HG02870 (cell line): Measurements from ENCODE around the gene CMTM3.
"Not testable (repeated sequence)": the region's sequence is repeated elsewhere in the genome, so short reads cannot be mapped to it uniquely, and the experiment has no call there.

Experiments
- ATAC-seq: cut with Tn5 transposase; IDR thresholded peaks from one replicate; pipeline ENCODE4 v1.9.1; 2021; ENCODE audit warnings: mild to moderate bottlenecking, moderate library complexity; ENCODE audit not compliant: unreplicated experiment

Gene CMTM3

DNA sequence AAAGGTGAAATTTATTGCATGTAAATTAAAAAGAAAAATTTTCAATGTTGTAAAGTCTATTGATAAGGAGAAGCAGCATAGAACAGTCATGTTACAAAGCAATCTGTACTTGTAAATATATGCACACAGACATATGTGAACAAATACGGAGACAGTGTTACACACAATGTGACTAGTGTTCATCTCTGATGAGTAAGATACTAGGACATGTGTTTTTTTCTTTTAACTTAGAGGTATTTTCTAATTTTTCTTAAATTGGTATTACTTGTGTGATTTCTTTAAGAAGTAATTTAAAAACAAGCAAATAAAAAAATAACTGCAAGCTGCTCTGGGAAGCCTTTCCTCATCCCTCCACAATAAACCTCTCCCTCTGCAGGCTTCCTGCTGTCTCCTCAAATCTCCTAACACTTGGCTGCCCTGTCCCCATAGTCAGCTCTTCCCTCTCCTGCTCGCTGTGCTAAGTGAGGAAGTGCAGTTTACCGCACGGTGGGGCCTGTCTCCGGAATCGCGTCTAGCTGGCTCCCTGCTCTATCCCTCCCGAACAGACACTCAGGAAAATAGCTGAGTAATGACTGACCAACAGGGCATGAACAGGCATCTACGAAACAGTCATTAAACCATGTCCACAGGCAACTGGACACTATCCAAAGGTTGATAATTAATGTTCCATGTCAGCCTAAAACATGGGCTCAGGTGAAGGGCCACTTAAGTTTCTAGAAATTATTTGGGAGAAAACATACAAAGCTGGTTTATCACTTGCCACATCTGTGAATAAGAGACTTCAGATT is 56.1 kb downstream of the CMTM3 start:
- ATAC-seq: no peak

DNA sequence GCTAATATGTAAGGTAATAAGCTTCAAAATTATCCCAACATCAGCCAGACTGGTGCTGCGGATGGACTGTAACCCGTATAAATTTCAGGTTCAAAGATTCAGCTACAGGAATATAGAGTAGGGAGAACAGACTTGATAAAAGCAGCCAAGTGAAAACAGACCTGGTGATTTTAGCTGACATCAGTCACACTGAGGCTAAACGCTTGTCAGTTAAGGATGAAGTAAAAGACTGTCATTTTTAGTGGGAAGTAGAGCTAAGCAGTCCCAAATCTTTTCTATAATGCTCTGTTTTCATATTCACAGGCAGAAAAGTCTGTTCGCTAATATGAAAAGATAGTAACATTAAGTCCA is 56.7 kb downstream of the CMTM3 start:
- ATAC-seq: no peak

DNA sequence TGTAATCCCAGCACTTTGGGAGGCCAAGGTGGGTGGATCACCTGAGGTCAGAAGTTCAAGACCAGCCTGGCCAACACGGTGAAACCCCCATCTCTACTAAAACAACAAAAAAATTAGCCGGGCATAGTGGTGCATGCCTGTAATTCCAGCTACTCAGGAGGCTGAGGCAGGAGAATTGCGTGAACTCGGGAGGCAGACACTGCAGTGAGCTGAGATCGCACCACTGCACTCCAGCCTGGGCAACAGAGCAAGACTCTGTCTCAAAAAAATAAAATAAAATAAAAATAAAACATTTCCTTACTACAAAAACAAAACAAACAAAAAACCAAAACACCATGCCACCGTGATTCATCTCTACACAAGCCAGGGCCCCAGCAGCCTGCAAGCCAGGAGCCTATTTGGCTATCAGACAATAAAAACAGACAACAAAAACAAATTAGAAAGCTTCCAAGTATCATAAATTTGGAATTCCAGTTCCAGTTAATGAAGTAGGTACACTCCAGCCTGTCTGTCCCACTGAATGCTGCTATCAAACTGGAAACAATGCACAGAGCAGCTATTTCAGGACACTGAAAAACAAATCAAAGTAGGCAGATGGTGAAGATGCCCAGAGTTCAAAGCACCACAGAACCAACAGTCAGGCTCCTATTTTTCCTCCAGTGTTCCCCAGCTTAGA is 57.3 kb downstream of the CMTM3 start:
- ATAC-seq: not testable (repeated sequence)

DNA sequence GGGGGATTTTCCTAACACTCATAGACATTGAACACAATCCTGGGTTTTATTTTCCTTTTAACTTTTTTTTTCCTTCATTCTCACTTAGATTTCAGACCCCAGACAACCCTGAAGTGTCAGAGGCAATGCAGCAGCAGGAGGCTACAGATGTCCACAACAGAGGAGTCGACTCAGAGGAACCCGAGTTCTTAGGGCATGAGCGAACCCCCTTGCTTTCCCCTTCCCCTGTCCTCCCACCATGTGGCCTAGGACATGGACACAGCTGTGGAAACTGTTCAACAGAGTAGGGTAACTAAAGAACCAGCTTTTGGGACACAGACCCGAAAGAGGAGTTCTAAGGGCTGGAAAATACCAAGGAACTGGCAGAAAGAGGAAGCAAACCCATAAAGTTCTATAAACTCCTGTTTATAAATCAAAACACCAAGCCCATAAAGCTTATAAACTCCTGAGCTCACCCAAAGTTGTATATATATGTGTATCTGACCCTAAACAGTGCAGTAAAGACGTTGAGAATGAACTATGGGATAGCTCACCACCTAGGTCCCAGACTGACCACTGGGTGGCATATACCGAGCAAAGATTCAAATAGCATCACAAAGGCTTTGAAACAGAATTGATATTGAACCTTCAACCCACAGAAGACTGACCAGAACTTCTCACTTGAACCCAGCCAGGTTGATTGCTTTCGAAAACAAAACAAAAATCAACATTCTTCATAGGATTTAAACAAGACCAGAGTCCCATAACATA is 58.1 kb downstream of the CMTM3 start:
- no peak for ATAC-seq
